HG03571 (cell line): ENCODE results near the gene SCARB1.
"Not testable (repeated sequence)": the region's sequence is repeated elsewhere in the genome, so short reads cannot be mapped to it uniquely, and the experiment has no call there.

Experiments used
- ATAC-seq: cut with Tn5 transposase; IDR thresholded peaks from one replicate; pipeline ENCODE4 v1.9.1; 2021; ENCODE audit not compliant: unreplicated experiment

SCARB1 gene

DNA sequence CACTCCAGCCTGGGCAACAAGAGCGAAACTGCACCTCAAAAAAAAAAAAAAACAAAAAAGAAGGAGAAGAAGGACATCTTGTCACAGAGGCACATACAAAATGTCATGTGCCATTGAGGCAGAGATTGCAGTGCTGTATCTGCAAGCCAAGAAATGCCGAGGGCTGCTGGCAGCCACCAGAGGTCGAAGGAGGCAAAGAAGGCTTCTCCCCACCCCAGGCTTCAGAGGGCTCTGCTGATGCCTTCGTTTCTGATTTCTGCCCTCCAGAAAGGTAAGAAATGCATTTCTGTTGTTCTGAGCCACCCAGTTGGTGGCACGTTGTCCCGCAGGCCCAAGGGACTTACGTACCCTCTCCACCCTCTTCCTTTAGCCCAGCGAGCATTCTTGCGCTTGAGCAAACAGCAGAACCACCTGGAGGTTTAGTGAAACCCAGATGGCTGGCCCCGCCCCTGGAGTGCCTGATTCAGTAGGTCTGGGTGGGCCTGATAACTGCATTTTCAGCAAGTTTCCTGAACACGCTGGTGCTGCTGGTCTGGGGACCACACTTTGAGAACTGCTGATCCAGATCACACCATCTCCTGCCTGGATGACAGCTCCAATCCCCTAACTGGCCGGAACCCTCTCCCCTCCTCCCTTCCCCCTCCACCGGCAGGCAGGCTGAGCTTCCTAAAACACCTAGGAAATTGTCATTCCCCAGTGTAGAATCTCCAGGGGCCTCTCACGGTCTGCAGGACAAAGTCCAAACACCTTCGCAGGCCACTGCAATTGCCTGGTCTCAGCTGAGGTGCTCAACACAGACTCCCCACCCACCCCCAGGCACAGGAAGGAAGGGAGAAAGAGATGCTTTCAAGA lies 21.1 kb upstream of the SCARB1 start:
- ATAC-seq, result peak; percentile 90

DNA sequence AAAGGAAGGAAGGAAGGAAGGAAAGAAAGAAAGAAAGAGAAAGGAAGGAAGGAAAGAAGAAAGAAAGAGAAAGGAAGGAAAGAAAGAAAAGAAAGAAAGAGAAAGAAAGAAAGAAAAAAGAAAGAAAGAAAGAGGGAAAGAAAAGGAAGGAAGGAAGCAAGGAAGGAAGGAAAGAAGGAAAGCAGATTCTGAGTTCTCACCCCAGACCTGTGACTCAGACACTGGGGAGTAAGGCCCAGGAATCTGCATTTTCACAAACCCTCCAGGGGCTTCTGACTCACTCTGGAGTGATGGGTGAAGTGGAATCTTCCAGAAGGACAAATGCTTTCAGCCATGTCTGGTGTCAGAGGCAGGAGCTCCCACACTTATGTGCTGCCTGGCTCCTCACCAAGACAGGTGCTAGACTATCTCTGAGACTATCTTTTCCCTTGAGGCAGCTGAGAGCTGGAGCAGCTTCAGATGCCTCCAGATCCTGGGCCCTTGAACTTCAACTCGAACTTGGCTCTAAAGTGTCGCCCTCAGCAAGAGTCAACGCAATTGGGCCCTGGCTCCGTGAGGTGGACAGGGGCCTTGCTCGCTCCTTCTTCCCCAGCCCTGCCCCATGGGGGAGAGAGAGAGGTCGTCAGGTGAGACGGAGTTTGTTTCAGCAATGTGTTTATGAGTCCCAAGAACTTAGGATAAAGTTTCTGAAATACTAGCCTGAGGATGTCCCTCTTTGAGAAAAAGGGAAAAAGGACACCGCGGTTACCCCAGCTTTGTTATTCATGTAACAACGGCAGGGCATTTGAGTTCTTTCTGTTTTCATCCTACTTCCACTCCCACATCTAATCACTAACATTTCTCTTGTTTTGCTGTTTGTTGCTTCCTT lies 19.8 kb upstream of the SCARB1 start:
- no peak for ATAC-seq

DNA sequence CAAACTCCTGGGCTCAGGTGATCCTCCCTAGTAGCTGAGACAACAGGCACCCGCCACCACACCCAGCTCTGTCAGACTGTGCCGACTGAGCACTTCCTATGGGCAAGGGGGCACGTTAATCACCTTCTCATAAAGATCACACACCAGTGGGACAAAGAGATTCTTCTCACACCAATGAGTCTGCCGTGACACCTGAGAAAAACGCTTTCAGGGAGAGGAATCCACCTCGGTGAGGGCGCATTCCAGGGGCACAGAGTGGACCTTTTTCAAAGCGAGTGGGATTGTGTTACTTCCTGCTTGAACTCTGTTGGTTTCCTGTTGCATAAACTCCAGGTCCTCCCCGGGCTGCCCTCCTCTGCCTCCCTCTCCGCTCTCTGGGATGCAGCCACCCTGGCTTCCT lies 17.5 kb upstream of the SCARB1 start:
- no peak for ATAC-seq

DNA sequence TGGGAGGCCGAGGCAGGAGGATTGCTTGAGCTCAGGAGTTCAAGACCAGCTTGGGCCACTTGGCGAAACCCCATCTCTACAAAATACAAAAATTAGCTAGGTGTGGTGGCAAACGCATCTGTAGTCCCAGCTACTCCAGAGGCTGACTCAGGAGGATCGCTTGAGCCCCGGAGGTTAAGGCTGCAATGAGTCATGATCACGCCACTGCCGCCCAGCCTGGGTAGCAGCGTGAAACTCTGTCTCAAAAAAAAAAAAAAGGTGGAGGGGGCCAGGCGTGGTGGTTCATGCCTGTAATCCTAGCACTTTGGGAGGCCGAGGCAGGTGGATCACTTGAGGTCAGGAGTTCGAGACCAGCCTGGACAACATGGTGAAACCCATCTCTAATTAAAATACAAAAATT lies 16.7 kb upstream of the SCARB1 start:
- not testable (repeated sequence) for ATAC-seq

DNA sequence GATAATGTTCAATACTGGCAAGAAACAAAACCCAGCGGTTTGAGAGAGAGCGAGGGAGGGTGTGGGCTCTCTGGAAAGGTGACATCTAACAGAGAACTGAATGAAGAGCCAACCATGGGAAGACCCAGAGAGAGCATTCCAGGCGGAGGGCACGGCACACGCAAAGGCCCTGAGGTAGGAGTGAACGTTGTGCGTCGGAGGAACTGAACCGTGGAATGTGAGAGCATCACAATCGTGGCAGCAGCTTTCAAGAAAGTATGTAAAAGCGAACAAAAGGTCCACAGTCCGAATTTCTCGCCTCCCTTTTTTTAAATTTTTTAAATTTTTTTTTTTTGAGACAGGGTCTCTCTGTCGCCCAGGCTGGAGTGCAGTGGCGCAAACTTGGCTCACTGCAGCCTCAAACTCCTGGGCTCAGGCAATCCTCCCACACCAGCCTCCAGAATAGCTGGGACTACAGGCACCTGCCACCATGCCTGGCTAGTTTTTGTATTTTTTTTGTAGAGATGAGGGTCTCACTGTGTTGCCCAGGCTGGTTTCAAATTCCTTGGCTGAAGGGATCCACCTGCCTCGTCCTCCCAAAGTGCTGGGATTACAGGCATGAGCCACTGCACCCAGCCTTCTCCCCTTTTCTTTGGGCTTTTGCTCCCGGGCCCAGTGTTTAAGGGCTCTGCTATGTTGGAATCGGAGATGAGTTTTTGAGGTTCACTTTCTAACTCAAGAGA lies 15.3 kb upstream of the SCARB1 start:
- no peak for ATAC-seq

DNA sequence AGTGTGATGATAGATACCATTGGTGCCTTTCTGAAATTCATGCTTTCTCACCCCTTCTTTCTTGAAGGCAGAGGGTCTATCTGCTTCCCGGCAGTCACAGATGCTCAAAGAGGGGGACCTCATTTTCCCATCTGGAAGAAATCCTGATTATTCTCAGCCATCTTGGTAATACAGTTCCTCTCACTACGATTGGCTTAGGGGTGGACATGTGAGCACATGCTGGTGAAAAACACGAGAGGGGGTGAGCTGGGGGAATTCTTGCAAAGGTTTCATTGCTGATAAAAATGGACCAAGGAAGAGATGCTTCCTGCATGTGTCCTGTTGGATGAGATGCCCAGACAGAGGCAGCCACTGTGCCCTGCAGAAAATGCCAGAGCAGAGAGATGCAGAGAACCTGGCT lies 13.8 kb upstream of the SCARB1 start:
- no peak for ATAC-seq

DNA sequence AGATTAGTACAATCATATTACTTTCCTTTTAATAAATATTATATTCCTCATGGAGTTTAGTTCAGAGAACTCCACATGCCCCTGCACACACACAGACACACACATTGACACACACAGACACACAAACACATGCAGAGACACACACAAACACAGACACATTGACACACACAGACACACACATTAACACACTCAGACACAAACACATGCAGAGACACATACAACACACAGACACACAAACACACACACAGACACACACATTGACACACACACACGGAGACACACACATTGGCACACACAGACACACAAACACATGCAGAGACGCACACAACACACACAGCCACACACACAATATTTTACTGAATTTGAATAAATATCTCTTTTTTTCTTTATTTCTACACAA lies 12.5 kb upstream of the SCARB1 start:
- no peak for ATAC-seq

DNA sequence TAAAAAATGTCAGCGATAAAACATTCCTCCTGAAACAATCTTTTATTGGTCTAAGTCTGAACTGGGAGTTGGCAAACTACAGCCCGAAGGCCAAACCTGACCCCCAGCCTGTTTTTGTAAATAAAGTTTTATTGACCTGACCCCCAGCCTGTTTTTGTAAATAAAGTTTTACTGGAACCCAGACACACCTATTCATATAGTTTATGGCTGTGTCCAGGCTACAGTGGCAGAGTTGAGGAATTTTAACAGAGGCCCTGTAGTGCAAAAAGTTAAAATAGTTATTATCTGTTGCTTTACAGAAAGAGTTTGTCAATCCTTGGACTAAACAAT lies 12.1 kb upstream of the SCARB1 start:
- ATAC-seq, result no peak

DNA sequence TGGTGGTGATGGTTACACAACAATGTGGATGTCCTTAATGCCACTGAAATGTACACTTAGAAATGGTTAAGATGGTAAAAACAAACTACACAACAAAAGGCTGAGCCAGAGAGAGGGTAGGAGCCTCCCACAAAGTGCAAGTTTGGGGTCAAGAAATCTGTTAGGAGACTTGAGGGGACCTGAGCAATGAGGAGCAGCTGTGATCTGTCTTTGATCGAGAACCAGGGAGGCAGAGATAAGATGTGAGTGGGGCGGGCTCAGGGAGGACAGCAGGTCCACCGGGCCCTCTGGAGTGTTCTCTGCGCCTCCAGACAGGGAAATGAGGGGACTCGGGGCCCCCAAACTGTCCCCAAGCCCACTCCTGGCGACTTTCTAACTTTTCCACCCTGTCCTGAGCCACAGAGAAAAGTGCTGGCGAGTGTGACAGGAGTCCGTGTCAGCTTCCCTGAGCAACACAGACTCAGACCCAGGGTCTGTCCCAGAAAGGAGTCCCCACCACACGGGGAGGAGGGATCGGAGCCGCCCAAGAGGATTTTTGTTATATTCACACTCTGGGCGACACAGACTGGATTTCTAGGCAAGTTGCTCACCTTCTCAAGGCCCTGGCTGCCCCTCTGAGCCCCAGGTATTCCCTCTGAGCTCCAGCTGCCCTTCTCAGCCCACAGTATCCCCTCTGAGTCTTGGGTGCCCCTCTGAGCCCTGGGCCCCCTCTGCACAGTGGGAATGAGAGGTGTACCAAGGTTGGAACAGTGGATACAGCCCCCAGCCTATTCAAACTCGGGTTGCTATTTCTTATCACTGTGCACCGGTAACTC lies 11.5 kb upstream of the SCARB1 start:
- no peak for ATAC-seq

DNA sequence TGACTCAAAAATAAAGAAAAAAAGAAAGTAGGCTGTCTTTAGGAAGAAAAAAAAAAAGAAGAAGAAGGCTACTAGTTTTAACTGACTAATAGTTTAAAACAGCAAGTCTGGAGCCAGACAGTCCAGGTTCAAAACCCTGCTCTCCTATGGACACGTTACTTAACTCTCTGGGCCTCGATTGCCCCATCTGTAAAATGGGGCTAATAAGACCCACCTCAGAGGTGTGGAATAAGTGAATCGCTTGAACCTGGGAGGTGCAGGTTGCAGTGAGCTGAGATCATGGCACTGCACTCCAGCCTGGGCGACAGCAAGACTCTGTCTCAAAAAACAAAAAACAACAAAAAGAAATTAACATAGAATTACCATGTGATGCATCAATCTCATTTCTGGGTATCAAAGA lies 10.5 kb upstream of the SCARB1 start:
- ATAC-seq, result no peak

DNA sequence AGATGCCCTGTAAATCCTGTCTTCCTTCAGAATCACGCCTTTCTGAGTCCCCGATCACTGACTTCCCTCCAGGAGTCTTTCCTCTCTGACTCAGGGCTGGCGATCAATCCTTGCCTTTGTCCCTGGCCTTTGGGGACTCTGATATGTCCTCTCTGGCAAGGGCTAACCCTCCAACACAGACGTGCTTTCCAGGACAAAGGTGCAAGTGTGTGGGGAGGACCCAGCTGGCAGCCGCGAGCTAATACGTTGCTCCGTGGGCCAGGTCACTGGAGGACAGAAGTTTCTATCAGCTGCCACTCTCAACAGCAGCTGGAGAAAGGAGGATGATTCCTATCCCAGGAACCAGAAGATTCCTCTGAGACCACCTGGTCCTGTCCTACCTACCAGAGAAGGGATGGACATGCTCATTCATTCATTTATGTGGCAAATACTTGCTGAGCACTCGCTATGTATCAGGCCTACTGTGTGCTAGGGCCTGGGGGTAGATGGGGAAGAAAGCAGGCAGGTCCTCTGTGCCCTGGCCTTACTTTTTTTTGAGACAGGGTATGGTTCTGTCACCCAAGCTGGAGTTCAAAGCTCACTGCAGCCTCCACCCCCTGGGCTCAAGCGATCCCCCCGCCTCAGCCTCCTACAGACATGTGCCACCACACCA lies 8.5 kb upstream of the SCARB1 start:
- ATAC-seq, result no peak

DNA sequence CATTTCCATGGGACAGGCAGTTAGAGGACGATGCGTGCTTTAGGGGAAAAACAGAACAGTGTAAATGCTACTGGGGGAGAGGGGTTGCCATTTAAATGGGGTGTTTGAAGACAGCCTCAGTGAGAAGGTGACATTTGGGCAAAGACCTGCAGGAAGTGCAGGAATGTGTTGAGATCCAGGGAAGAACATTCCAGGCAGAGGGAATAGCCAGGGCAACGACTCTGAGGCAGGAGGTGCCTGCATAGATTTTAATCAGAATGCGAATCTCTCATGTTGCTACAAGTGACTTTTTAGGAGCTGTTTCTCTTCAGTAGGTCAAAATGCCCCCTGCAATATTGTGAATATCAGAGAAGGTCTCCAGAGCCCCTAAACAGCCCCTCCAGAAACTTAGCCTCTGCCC lies 7.6 kb upstream of the SCARB1 start:
- no peak for ATAC-seq

DNA sequence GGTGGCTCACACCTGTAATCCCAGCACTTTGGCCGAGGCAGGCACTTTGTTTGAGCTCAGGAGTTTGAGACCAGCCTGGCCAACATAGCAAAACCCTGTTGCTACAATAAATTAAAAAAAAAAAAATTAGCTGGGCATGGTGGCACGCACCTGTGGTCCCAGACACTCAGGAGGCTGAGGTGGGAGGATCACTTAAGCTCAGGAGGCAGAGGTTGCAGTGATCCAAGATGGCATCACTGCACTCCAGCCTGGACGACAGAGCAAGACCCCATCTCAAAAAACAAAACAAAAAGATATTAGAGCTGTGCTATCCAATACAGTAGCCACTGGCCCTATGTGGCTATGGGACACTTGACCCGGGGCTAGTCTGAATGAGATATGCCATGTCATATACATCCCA lies 6.9 kb upstream of the SCARB1 start:
- ATAC-seq, result no peak

DNA sequence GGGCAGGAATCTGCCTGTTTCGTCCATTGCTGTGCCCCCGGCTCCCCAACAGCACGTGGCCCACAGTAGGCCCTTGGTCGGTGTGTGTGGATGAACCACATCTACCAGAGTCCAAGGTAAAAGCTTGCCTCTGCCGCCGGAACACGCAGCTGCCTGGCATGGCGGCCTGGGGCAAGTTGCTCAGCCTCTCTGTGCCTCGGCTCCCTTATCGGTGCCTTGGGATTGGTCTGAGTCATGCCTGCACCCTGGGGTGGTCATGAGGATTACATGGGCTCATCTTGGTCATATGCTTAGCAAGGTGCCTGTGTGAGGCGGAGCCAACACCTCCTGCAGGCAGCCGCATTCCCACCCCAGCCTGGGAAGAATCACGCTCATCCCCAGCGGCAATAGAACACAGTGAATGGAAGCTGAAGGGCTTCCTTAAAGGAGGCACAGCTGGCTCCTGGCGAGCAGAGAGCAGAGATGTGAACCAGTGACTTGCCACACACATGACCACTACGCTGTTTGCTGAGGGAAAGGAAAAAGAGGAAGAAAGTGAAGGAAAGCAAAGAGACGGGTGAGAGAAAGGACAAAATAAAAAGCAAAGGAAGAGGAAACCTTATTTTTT lies 5.5 kb upstream of the SCARB1 start:
- ATAC-seq, result no peak

DNA sequence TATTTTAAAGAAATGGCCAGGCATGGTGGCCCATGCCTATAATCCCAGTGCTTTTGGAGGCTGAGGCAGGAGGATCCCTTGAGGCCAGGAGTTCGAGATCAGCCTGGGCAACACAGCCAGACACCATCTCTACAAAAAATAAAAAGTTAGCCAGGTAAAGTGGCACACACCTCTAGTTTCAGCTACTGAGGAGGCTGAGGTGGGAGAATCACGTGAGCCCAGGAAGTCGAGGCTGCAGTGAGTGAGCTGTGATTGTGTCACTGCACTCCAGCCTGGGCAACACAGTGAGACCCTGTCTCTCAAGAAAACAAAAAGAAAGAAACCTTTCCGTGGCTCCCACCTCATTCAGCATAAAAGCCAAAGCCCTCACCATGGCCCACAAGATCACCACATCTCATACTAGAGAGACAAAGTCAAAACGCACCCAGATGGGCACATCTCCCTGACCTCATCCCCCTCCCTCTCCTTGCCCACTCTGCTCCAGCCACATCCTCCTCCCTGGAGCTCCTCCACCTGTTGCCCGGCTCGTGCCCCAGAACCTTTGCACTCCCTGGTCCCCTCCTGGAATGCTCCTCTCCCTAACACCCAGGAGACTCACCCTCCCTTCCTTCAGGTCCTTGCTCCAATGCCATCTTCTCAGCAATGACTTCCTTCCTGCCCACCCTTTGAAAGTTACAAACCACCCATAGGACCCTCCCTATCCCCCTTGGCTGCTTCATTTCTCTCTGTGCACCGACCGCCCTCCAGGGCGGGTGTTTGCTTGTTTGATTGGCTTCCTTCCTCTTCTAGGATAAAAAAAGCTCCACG lies 4.8 kb upstream of the SCARB1 start:
- ATAC-seq, result no peak

DNA sequence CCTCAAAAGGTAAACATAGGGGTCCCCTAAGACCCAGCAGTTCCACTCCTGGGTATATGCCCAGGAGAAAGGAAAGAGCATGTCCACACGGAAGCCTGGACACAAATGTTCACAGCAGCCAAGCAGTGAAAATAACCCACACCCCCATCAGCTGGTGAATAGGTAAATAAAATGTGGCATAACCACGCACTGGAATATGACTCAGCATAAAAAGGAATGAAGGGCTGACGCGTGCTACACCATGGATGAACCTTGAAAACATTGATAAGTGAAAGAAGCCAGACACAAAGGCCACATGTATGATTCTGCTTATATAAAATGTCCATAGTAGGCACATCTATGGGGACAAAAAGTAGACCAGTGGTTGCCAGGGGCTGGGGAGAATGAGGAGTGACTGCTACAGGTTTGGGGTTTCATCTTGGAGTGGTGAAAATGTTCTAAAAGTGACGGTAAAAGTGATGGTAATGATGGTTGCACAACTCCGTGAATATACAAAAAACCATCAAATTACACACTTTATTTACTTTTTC lies 3.8 kb upstream of the SCARB1 start:
- no peak for ATAC-seq

DNA sequence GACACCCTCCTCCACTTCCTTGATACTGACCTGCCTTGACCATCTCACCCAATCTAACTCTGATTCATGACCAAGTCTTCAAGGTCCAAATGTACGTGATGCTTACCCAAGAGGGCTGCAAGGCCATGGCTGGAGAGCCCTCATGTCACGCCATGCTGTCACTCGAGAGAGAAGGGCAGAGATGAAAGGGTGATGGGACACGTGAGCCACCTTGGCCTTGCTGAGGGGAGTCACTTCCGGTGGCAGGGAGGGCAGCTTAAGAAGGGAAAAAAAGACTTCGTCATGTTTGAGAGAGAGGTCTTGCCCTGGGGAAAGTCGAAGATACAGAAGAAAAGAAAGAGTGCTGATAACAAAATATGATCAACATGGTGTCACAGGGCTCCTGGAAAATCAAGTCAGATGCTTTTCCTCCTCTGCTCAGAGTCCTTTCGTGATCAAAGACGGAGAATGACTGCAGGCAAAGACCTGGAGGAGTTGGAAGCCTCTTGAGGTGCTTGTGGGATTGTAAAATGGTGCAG lies 3.3 kb upstream of the SCARB1 start:
- ATAC-seq, result no peak

DNA sequence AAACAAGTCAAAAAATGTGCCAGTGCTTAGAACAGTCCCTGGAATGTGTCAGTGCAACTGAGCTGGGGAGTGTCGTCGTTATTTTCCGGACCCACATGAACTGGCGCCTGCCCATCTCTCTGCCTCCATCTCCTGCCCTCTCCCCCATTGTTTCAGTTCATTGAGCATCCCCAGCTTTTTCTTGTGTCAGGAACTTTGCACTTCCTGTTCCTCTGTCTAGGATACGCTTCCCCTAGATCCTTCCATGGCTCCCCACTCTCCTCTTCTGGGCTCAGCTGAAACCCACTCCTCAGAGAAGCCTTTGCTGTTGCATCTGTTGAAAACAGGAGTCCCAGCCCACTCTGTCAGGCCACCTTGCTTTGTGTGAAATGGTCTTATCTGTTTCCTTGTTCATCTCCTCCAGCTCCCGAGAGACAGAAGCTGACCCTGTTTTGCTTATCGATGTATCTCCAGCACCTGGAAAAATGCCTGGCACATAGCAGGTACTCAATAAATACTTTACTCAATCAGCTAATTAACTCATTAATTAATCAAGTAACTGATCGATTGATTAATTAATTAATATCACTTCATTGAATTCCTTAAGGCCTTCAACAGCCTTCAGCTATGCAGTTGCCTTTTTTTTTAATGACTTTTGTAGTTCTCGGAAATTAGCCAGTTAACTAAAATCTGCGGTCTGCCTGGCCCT lies 2.7 kb upstream of the SCARB1 start:
- ATAC-seq, result no peak
